ENCODE data around the gene SPRR4.

DNA sequence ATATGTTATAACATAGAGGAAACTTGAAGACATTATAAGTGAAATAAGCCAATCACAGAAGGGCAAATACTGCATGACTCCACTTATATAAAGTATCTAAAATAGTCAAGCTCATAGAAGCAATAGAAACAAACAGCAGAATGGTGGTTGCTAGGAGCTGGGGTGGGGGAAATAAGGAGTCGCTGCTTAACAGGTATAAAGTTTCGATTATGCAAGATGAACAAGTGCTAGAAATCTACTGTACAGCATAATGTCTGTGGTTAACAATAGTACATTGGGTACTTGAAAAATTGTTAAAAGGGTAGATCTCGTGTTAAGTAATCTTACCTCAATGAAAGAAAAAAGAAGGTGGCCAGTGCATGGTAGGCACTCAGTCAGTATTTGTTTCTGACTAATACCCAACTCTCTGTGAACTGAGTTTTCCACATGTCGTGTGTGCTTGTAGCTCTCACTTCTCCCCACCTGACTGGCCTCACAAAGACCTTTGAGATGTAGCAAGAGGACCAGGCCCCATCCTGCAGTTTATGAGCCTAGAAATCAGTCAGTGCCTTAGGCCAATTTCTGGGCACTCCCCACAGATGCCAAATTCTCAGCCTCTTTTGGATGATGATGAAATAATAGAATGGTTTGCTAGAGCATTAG is 38.2 kb upstream of the SPRR4 start:
- TF ChIP-seq TEAD4 (CRISPR knock-in tag; IDR thresholded peaks at IDR 0.05), result no peak
- TF ChIP-seq, protein P1, sequence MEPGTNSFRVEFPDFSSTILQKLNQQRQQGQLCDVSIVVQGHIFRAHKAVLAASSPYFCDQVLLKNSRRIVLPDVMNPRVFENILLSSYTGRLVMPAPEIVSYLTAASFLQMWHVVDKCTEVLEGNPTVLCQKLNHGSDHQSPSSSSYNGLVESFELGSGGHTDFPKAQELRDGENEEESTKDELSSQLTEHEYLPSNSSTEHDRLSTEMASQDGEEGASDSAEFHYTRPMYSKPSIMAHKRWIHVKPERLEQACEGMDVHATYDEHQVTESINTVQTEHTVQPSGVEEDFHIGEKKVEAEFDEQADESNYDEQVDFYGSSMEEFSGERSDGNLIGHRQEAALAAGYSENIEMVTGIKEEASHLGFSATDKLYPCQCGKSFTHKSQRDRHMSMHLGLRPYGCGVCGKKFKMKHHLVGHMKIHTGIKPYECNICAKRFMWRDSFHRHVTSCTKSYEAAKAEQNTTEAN (CRISPR knock-in tag; IDR thresholded peaks at IDR 0.05), result no peak
- TF ChIP-seq ZNF138 (CRISPR knock-in tag; conservative IDR thresholded peaks at IDR 0.05), result no peak
- TF ChIP-seq, protein P2, sequence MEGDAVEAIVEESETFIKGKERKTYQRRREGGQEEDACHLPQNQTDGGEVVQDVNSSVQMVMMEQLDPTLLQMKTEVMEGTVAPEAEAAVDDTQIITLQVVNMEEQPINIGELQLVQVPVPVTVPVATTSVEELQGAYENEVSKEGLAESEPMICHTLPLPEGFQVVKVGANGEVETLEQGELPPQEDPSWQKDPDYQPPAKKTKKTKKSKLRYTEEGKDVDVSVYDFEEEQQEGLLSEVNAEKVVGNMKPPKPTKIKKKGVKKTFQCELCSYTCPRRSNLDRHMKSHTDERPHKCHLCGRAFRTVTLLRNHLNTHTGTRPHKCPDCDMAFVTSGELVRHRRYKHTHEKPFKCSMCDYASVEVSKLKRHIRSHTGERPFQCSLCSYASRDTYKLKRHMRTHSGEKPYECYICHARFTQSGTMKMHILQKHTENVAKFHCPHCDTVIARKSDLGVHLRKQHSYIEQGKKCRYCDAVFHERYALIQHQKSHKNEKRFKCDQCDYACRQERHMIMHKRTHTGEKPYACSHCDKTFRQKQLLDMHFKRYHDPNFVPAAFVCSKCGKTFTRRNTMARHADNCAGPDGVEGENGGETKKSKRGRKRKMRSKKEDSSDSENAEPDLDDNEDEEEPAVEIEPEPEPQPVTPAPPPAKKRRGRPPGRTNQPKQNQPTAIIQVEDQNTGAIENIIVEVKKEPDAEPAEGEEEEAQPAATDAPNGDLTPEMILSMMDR (IDR thresholded peaks at IDR 0.05), result no peak
- no peak for TF ChIP-seq SMAD3 (CRISPR knock-in tag; IDR thresholded peaks at IDR 0.05; ENCODE audit: borderline replicate concordance)
- TF ChIP-seq, protein P3, sequence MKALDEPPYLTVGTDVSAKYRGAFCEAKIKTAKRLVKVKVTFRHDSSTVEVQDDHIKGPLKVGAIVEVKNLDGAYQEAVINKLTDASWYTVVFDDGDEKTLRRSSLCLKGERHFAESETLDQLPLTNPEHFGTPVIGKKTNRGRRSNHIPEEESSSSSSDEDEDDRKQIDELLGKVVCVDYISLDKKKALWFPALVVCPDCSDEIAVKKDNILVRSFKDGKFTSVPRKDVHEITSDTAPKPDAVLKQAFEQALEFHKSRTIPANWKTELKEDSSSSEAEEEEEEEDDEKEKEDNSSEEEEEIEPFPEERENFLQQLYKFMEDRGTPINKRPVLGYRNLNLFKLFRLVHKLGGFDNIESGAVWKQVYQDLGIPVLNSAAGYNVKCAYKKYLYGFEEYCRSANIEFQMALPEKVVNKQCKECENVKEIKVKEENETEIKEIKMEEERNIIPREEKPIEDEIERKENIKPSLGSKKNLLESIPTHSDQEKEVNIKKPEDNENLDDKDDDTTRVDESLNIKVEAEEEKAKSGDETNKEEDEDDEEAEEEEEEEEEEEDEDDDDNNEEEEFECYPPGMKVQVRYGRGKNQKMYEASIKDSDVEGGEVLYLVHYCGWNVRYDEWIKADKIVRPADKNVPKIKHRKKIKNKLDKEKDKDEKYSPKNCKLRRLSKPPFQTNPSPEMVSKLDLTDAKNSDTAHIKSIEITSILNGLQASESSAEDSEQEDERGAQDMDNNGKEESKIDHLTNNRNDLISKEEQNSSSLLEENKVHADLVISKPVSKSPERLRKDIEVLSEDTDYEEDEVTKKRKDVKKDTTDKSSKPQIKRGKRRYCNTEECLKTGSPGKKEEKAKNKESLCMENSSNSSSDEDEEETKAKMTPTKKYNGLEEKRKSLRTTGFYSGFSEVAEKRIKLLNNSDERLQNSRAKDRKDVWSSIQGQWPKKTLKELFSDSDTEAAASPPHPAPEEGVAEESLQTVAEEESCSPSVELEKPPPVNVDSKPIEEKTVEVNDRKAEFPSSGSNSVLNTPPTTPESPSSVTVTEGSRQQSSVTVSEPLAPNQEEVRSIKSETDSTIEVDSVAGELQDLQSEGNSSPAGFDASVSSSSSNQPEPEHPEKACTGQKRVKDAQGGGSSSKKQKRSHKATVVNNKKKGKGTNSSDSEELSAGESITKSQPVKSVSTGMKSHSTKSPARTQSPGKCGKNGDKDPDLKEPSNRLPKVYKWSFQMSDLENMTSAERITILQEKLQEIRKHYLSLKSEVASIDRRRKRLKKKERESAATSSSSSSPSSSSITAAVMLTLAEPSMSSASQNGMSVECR (CRISPR knock-in tag; IDR thresholded peaks at IDR 0.05; ENCODE audit: borderline replicate concordance), result no peak
- TF ChIP-seq, protein P4, sequence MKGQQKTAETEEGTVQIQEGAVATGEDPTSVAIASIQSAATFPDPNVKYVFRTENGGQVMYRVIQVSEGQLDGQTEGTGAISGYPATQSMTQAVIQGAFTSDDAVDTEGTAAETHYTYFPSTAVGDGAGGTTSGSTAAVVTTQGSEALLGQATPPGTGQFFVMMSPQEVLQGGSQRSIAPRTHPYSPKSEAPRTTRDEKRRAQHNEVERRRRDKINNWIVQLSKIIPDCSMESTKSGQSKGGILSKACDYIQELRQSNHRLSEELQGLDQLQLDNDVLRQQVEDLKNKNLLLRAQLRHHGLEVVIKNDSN (CRISPR knock-in tag; IDR thresholded peaks at IDR 0.05), result no peak
- no peak for TF ChIP-seq TP53 (CRISPR knock-in tag; IDR thresholded peaks at IDR 0.05)
- TF ChIP-seq, protein P5, sequence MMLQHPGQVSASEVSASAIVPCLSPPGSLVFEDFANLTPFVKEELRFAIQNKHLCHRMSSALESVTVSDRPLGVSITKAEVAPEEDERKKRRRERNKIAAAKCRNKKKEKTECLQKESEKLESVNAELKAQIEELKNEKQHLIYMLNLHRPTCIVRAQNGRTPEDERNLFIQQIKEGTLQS (CRISPR knock-in tag; conservative IDR thresholded peaks at IDR 0.05), result no peak

All from WTC11 (cell line).